22Rv1 (cell line): ENCODE measurements around the gene SYNDIG1.

ENCODE experiments used
- H3K27ac ChIP-seq: fragments of 450-650 bp; 2 replicates; pipeline ENCODE4 v1.5.1; 2017
- CTCF ChIP-seq: fragments of 450-650 bp; IDR thresholded peaks from 2 replicates; pipeline ENCODE4 v1.5.1; 2017; ENCODE audit warnings: mild to moderate bottlenecking
- ZFX ChIP-seq: fragments of 450-650 bp; IDR thresholded peaks from 2 replicates; pipeline ENCODE4 v1.6.1; 2017; ENCODE audit warnings: antibody characterized with exemption, borderline replicate concordance

SYNDIG1 gene

DNA sequence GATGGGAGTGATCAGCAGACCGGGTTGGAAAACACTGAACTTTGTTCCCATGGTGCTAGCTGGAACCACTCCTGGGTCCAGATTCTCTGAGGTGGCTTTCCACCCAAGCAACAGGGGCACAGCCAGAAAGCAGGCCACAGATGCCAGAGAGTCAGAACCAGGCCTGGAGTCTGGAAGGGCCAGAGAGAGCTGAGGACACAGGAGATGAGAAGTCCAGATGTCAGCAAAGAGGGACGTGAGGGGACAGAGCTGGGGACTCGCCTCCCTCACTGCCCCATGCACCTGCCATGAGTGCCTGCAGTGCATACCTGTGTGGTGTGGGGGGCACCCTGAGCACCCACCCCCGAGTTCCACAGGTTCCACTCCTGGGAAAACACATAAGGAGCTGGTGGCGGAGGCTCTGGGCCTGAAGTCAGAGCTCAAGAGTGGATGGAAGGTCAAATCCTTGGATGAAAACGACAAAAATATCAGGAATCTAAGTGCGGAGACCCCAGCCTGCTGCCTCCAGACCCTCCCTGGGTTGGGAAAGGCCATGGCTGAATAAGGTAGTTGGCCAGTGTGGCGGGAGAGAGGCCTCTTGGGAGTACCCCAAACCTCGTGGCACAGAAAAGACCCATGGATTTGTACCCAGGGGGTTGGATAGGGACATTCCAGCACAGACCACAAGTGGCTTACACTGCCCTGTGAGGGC, 224.2 kb downstream of the SYNDIG1 start:
- TF ChIP-seq CTCF (no peak), ZFX (no peak)
- no peak overlapping the region for H3K27ac ChIP-seq

- no peak overlapping the region for H3K27ac ChIP-seq
- TF ChIP-seq ZFX (no peak), CTCF (no peak)
These were observed 224.8 kb downstream of the SYNDIG1 start for GRCh38 chr20:24694157-24694726.

GRCh38 chr20:24694727-24695528, 225.5 kb downstream of the SYNDIG1 start:
- no peak for TF ChIP-seq ZFX
- TF ChIP-seq CTCF = no peak
- H3K27ac ChIP-seq = no peak overlapping the region

DNA sequence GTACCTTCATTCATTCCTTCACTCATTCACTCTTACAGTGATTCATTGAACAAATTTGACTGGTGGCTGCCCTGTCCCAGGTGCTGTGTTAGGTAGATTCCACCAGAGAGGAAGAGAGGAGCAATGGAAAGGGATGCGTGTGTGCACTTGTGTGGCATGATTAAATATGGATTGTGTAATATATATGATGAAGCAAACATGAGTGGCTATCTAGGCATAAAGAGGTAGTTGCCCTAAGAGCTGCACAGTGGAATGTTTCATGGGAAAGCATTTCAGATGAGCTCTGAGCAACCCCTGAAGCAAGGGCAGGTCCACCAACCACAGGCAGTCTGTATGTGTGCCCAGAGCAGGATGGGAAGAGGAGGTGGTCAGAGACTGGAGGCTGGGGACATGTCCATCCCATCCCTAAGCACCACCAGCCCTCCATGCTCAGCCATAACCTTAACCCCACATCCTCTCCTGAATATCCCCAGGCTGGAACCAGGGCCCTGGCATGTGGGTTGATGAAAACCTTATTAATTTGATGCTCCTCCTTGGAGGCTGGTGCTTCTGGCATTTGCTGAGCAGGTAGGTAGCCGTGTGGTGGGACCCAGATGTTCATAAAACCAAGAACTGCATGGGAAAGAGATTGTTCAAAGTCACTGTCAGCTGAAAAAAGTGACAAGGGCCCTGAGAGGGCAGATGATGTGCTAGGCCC, 226.2 kb downstream of the SYNDIG1 start:
- H3K27ac ChIP-seq = no peak overlapping the region
- no peak for TF ChIP-seq ZFX

DNA sequence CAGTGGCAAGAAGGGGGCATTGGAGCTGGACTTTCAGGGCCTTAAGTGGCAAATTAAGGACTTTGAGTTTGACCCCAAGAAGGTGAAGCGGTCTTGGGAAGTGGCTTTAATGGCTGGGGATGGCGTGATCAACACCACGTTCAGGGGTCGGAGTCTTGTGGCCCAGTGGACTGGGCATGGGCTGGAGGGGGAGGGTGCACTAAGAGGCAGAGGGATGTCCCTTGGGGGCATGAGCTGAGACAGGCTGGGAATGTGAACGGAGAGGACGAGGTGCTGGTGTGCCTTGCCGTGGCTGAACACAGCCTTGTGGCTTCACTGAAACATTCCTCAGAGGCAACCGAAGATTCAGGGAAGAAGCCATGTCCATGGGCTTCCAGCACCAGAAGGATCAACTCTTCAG, 227.0 kb downstream of the SYNDIG1 start:
- no peak overlapping the region for H3K27ac ChIP-seq
- TF ChIP-seq ZFX (no peak), CTCF (no peak)

DNA sequence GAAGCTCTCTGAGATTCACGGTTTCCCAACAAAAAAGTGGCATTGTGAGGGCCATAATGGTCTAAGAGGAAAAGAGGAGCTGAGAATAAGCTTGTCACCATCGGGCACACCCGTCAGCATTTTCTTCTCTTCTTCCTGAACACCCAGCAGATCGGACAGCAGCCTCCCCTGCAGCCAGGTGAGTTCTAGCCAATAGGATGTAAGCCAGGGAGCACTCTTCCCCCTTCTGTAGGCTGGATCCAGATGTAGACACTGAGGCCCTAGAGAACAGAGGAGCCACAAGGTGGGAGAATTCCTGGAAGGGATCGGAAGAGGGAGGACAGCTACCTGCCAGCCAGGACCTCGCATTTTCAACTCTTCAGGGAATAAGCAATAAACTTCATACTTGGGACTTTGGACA, 228.0 kb downstream of the SYNDIG1 start:
- H3K27ac ChIP-seq = no peak overlapping the region
- TF ChIP-seq ZFX (no peak), CTCF (no peak)

DNA sequence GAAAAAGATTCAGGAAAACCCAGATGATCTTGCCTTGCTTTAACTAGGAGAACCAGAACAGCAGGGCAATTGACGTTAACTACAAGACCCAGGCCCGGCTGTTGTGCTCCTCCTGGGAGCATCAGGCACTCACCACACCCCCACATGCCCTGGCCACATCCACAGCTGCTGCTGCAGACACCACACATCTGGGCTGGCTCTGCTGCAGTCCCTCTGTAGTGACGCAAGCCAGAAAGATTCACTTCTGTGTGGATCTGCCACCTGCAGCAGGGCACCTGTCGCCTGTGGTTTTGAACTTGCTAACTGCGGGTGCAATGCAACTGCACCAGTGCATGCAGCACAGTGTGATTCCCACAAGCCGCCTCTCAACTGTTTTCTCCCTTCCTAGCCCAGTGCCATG, 228.8 kb downstream of the SYNDIG1 start:
- H3K27ac ChIP-seq = no peak overlapping the region
- TF ChIP-seq ZFX = no peak
- no peak for TF ChIP-seq CTCF
